Stimulated activated CD8-positive, alpha-beta memory T cell treated with anti-CD3 and anti-CD28 coated beads, Interleukin-7, amount 100 ng/mL, for 48 hours (primary cell): ENCODE measurements around the gene GATAD2A.
"Not testable (repeated sequence)": the region's sequence is repeated elsewhere in the genome, so short reads cannot be mapped to it uniquely, and the experiment has no call there.

ENCODE experiments used
- DNase-seq, 2 donors: peaks; one replicate each; pipeline ENCODE4 v3.0.0-alpha.2; 2020; ENCODE audit warnings: low read depth in 1 of 2; ENCODE audit errors: extremely low read depth in 1 of 2

Gene GATAD2A

DNA sequence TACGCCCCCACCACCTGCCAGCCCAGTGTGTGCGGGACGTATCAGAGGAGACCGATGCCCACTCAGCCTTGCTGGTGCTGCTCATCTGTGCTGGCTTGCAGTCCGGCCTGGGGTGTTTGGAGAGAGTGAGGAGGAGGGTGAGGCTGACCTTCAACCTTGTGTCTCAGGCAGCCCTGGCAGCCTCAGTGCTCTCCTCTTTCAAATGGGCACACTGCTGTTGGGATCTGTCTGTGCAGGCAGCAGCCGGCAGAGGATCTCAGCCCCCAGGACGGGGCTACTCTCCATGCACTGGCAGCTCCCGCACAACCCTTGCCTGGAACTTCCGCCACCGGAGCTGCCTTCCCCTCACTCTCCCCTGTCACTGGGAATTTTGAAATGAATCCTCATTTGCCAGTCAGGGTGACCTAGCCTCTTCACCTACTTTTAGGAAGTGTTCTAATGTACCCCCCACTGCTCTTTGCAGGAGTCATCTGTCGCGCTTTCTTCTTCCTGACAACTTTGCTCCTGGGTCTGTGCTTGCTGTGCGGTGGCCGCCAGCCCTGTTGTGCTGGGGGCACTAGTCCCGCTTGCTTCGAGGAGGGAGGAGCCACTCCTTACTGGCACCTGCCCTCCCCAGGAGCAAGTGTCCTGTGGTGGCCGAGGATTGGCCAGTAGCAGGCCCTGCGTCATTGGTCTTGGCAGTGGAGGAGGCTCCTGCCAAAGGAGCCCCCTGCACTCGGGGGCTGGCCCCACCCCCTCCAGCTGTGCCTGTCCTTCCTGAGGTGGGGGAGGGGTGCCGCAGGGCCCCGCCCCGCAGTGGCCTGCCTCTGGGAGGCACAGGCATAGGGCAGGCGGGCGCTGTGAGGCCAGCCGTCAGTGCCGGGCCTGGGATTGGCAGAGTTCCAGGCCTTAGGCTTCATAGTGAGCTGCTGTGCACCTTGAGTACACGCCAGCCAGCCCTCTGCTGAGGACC, 56.5 kb downstream of the GATAD2A start:
- DNase-seq, result no peak

- no peak for DNase-seq
Observed at GRCh38 chr19:19463348-19464117, 58.1 kb downstream of the GATAD2A start.

GRCh38 chr19:19464339-19465098, 59.0 kb downstream of the GATAD2A start:
- DNase-seq, result no peak

- DNase-seq, result no peak
Observed at GRCh38 chr19:19465436-19466070, 60.1 kb downstream of the GATAD2A start.

GRCh38 chr19:19466201-19466600, 60.7 kb downstream of the GATAD2A start:
- DNase-seq, result no peak

GRCh38 chr19:19468424-19469050, 63.1 kb downstream of the GATAD2A start:
- DNase-seq, result no peak

DNA sequence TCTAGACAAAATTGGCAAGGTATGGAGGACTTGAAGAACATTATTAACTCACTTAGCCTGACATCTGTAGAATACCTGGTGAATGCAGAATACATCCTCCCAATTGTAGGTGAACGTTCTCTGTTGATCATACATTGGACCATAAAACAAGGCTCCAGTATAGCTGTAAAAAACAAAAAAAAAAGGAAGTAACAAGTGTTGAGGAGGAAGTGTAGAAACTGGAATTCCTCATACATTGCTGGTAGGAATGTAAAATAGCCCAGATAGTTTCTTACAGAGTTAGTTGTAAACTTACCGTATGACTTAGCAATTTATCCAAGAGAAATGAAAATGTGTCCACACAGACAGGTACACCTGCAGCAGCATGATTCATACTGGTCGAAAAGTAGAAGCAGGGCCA, 65.1 kb downstream of the GATAD2A start:
- no peak for DNase-seq

GRCh38 chr19:19471682-19472081, 66.2 kb downstream of the GATAD2A start:
- no peak for DNase-seq

- DNase-seq, result not testable (repeated sequence)
Observed at GRCh38 chr19:19472106-19472505, 66.6 kb downstream of the GATAD2A start.

DNA sequence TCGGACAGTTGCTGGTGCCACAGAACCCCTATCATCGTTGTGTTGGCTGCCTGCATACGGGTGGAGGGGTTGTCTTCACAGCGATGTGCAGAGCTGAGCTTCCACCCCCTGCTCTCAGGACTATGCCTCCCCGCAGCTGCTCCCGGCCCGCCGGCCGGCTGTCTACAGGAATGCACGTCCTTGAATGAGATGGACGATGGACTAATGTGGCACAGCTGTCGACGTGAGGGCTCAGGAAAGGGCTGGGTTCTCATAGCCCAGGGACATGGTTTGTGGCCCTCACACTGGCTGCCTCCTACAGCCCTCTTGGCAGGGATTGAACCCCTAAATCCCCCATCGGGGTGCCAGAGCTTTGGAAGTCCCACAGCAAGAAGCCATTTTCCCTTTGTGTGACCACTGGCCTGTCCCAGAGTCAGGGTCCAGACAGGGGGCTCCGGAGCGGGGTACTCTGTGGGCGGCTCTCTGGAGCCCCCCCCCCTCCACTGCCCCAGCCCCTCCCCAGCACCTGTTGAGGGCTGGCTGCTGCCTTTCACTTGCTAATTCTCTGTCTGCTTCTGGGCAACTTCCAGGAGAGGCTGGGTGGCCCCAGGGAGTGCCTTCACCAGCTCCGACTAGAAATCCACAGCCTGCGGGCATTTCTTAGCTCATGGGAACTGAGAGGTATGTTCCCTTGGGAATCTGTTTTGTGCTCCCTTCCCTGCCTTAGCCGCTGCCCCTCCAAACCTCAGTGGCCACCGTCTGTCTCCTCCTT, 69.7 kb downstream of the GATAD2A start:
- DNase-seq, result no peak

DNA sequence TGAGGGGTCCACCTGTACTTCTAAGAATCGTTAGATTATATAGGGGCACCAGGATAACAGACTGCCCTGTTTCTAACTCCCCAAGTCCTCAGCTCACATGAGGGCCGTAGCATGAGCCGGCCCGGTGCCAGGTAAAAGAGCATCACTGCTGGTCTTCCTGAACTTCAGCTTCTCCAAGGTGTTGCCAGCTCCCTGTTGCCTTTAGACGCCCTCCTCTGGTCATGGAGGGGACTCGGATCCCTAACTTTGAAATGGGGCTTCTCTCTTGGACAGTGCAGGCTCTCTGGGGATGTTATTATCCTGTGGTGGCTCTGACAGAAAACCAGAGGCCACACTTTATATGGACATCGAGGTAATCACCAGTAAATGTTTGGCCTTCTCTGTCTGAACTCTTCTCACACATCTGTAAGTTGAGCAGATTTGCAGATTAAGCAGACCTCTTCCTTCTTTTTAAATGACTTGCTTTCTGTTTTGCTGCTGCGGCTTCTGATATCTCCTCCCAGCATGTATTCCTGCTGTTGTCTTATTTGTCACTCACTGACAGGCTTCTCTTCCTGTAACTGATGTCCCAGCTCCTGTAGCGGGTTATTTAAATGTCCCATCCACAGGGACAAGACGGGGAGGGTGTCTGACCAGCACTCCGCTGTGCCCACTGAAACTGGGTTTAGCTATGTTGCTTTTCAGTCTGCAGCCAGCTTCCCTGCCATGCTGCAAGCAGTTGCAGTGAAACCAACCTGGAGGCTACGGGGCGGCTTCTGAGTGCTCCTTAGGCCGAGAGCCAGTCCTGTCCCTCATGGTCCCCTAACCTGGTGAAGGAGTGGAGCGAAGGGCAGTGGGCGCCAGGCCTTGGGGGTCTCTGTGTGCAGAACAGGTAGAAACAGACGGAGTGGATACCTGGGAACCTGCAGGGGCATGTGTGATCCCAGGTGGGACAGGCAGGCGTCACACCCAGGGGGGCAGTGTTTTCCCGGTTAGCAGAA, 70.7 kb downstream of the GATAD2A start:
- no peak for DNase-seq

DNA sequence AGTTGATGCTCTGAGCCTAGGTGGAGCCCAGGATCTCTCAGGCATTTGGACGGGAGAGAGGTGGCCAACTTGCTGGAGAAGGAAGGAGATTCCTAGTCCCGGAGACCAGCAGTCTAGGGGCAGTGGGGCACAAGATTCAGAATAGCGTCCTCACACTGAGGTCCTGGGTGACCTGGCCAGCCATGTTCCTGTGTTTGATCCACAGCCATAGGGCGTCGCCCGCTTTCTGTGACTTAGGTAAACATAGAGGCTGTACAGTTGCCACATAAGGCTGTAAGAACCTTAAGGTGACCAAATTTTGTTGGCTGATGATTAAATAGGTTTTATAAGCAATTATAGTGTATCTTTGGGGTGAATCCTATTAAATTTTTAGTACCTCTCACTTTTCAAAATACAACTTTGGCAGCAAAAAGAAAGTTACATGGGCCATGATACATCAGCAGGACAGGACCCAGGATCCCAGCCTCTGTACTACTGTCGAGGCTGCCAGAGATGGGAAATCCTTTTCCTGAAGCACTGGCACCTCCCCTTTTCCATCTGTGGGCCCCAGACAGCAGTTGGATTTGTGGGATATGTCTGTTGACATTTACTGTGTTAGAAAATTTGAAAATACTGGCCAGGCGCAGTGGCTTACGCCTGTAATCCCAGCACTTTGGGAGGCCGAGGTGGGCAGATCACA, 72.4 kb downstream of the GATAD2A start:
- no peak for DNase-seq

GRCh38 chr19:19480688-19481087, 75.2 kb downstream of the GATAD2A start:
- DNase-seq, result no peak

DNA sequence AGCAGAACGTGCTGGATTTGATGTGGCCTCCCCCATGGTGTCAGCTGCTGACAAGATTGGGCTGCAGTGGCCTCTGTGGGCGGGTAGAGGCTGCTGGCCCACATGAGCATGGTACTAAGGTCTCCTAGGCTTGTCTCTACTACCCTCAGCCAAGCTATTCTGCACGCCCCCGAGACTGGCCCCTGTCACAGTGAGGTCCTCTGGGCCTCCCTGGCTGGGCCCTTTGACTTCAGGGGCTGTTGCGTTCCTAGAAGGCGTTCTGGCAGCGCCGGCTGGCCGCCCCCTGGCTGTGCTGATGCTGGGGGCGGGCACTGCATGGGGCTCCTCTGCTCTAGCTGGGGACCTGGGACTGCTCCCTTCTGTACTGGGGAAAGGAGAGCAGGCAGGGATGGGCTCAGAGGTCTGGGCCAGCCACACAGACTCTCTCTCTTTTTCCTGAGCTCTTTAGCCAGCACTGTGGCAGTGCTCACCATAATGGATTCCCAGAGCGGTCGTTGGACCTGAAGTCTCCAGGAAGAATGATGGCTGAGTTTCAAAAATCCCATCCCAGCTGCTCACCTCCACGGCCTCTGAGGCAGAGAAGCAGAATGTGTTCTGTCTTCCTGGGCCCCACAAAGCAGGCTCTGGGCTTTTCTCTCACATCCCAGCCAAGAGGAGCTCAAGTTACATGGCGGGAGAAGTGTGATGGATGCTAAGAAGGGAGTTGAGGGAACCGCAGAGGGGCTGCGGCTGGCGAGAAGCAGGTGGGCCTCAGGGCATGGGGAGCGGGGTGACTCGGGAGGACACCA, 77.5 kb downstream of the GATAD2A start:
- DNase-seq, result no peak

DNA sequence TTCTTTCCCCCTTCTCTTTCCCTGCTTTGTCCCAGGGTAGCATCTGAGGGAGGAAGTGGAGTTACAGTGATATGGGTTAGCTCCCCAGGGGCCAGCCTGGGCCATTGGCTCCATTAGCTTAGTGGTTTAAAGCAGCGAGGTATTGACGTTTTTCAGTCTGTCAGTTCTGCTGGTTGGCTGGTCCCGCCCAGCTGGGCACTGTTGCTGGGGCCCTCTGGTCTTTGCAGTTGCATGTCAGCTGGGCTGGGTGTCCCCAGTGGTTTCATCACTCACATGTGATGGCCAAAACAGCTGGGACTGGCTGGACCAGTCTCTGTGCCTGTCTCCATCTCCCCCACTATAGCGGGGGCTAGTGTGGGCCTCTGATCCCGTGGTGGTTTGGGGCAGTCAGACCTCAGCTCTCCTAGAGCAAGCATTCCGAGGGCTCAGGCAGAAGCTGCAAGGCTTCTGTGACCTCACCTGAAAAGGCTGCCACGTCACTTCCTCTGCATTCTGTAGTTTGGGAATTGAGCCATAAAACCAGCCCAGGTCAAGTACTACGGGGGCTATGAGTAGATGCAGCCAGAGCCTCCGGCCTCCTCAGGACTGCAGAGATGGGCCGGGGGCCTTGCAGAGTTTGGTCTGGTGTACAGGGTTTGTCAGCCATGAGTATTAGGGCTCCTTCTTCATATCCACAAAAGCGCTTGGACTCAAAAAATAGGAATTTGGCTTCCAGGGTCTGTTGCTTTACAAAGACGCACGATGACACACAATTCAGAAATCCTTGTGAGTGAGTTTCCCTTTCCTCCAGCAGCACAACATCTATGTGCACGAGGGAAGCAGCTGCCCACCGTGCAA, 79.9 kb downstream of the GATAD2A start:
- no peak for DNase-seq

DNA sequence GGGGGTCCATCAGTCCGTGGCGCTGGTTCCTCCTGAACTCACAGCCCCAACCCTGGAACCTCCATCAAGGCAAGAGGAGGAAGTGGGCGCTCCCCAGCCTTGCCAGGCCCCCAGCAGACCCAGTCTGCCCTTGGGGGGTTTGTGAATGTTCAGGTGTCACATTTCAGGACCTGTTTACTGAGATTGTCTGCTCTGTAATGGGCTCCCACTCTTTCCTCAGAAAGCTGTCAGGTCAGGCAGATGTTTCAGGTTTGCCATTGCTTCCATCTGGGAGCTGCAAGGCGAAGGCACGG, 80.5 kb downstream of the GATAD2A start:
- DNase-seq, result no peak
